GM21576 (cell line): ENCODE results near the gene CCDC197.
A peak's percentile ranks its signal among the peaks of the same experiment; 100 is the strongest.

Experiments
- ATAC-seq: cut with Tn5 transposase; IDR thresholded peaks from one replicate; pipeline ENCODE4 v1.9.1; 2021; ENCODE audit warnings: mild to moderate bottlenecking, moderate library complexity; ENCODE audit not compliant: unreplicated experiment

The CCDC197 gene

GRCh38 chr14:93997082-93997481 is at the start of gene CCDC197:
Gene CCDC197, plus strand, starts transcription at chr14:93997301. Its CDS starts 831 bp downstream, at chr14:93998132.
- no peak for ATAC-seq

DNA sequence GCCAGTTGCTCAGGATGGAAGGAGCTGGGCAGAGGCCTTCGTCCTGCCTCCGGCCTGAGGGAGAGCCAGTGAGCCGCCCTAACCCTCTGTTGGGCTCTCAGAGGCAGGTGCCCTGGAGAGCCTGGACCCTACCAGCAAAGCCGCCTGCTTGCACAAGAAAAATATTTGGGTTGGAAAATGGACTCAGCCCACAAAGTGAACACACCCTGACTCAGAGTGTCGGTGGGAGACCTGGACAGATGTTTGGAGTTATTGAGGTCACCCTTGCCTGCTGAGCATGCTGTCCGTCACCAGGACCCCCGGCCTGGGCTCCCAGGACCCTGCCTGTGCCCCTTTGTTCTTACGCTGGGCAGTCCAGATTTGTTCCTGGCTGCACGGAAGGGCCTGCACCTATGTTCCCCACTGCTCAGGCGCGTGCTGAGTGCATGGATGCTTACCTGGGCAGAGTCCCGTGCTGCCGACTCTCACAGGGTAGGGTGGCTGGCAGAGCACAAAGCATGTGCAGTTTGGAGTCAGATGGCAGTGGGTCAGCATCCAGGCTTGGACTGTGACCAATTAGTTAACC is 47.5 kb upstream of the CCDC197 start:
- no peak for ATAC-seq

DNA sequence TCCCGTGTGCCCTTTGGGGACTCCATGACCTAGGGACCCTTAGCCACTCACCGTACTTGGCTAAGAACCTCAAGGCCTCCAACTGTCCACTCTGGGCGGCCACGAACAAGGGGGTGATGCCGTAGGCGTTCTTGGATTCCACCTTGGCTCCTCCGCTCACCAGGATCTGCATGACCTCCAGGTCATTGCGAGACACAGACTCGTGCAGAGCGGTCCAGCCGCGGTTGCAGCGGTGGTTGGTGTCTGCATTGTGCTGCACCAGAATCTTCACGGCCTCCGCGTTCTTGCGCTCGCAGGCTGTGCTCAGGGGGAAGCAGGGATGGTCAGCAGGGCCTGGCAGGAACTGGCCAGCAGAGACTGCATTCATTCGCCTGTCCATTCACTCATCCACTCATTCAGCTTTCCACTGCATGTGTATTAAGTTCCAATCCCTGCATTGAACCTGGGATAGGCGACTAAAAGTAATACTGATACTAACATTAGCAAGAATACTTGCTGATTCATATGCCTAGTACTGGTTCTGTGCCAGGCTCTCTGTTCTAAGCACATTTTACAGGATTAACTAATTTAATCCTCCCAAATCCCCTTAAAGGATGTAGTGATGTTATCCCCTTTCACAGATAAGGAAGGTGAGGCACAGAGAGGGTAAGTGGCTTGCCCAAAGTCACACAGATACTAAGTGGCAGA is 46.0 kb upstream of the CCDC197 start:
- no peak for ATAC-seq

DNA sequence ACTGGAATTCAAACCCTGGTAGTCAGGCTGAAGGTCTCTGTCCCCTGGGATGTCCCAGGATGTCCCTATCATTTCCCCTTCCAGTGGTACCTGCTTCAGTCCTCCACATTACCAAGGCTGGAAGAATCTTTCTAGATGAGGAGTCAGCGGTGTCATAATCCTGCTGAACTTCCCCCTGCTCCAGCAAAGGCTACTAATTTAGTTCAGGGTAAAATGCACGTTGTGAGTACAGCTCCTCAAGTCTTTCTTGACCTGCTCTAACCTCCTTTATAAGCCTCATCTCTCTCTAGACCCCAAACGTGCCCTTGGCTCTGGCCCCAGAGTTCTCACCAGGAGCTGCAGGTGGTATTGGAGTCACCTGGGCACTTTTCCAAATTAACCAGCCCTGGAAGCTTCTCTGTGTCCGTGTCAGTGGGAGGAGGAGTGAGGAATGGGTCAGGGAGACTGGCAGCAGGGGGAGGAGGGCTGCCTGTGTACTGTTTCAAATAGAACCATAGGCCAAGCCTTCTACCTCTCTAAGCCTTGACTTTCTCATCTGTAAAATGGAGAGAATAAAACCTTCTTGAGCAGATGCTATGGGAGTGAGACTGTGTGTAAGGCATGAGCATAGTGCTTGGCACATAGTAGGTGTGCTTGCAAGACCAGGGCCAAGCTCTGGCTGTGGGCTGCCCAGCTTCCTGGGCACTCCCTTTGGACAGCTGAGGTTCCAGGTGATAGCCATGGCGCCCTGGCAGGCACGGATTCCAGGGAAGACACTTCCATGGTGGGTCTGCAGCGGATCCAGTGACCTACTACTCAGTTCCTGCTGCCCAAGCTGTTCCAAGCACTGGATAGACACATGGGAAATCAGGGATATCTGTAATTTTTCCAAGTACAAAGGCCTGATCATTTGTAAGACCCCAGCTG is 45.2 kb upstream of the CCDC197 start:
- ATAC-seq = no peak

GRCh38 chr14:93952829-93953228 is 44.3 kb upstream of the CCDC197 start:
- no peak for ATAC-seq

DNA sequence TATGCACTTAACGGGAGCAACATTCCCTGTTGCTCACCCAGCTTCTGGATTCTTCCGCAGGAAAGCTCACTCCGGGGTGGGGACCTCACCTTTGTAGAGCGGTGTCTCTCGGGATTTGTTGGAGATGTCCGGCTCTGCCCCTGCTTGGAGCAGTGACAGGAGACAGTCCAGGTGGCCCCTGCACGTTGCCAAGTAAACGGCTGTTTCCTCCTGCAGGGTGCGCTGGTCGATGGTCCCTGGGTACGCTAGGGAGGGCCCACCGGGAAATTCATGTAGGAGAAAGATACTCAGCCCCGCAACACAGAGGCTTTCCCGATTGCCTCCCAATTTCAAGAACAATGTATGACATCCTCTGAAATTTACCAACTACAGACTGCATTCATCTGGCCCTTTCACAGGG is 43.8 kb upstream of the CCDC197 start:
- ATAC-seq = no peak

GRCh38 chr14:93953739-93954515 is 43.2 kb upstream of the CCDC197 start:
- ATAC-seq = no peak

DNA sequence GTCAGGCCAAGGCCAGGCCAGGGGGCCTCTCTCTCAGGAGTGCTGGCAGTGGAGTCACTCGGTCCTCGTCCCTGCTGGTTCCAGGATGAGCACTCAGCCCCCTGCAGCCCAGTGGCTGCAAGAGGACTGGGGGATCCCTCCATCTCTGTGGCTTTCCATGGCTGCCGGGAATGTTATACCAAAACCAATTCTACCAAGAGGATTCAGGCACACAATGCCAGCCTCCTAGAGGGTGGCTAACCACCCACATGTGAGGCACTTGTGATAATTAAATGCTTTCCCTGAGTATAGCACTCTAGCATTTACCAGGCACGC is 42.6 kb upstream of the CCDC197 start:
- no peak for ATAC-seq

DNA sequence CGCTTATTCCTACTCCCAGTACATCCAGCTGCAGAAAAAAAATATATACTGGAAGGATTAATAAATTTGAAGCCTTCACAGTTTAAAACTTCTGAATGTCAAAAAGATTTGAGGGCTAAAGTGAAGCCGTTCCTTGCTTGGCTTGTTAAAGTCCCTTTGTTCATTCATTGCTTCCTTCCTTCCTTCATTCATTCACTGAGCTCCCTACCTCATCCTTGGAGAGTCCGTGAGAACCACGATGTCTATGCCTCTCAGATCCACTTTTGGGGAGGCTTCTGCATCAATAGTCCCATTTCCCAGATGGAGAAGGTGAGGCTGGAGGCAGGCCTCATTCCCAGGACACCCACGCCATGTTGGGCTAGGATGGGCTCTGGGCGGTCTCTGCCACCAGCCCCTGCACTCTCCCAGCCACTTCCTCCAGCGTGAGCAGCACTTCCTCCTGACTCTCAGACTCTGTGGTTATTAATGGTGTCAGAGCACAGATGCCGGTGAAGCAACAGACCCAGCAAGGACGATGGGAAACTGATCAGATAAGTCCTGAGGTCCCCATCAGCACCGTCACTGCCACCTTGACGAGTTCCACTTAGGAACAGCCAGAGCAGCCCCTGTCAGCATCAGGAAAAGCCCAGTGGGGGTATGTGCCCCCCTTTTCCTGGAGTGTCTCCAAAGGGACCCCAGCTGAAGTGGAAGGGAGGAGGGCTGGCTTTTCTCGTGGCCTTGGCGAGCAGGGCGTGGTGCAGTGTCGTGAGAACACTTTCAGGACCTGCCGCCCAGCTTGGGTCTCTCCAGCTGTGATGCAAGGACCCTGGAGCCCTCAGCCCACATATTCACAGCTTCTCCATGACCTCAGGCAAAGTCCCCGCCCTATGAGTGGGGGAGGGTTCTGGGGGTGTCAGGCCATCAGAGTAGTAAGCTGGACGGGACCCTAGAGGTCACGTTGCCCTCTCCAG is 41.9 kb upstream of the CCDC197 start:
- peak; percentile 38 for ATAC-seq

DNA sequence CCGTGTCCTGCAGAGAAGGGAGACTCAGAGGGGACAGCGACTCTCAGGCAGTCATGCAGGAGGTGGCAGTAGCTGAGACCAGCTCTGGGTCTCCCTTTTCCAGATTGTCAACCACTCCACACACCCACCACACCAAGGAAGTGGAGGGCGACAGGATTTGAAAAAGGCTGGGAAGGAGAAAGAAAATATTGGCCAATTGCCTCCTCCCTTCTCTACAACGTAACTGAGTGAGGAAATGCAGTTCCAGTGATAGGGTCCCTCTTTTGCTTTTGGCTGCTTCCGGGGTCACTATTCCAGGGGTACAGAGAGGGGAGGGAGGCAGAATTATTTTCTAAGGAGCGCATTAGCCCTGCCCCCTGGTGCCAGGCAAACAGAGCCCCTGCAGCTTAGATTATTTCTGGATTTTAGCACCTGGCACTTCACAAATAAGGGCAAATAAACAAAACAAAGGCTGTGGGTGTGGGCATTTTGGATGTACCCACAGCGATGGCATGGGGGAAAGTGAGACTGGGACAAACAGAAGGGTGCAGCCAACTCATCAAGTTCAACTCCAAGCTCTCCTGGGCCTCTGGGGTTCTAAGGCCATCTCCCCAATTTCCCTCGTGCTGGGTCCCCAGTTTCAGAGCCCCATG is 41.1 kb upstream of the CCDC197 start:
- no peak for ATAC-seq

DNA sequence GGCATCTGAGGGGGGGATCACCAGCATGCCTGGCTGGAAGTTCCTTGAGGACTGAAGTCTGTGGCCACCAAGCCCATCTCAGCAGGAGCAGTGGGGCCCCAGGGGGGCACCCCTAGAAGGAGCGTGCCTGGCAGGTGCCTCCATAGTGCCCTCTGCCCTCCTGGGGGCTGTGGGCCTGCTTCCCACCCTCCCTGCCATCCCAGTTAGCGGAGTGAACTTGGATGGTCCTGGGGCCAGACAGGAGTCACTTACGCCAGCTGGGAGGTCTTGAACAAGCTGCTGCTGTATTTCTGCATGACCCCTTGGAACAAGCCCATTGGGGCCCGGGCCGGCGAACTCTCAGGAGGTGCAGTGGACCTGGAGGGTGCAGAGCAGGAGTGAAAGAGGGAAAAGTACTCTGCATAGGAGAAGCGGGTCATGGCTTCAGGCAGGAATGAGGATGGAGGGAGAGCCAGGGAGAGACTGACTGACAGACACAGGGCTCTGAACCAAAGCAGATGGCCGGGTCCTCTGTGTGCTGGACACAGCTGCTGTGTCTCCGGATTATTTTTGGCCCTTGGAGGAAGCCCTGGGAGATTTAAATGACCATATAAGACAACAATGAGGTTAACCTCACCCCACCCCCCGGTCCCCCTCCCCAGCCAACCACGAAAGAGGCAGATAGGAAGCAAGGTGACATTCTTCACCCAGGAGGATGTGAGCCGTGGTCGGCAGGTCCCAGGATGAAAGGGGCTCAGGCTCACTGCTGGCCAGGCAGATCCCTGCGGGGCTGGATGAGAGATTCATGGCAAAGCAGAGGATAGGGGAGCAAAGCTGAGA is 40.4 kb upstream of the CCDC197 start:
- ATAC-seq = no peak

DNA sequence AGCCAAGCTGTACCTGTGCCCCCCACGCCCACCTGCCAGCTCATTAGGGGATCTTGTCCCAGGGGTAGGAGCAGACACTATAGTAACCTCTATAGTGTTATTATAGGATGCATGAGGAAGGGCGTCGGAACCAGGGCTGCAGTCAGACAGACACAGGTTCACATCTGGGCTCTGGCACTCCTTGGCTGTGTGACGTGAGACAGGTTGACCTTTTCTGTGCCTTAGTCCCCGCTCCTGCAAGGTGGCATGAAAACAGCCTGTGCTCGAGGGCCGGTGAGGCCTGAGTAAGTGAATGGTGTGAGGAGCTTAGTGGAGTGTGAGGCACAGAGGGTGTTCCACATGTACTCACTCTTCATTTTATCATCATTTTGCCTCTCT is 39.8 kb upstream of the CCDC197 start:
- ATAC-seq = no peak

DNA sequence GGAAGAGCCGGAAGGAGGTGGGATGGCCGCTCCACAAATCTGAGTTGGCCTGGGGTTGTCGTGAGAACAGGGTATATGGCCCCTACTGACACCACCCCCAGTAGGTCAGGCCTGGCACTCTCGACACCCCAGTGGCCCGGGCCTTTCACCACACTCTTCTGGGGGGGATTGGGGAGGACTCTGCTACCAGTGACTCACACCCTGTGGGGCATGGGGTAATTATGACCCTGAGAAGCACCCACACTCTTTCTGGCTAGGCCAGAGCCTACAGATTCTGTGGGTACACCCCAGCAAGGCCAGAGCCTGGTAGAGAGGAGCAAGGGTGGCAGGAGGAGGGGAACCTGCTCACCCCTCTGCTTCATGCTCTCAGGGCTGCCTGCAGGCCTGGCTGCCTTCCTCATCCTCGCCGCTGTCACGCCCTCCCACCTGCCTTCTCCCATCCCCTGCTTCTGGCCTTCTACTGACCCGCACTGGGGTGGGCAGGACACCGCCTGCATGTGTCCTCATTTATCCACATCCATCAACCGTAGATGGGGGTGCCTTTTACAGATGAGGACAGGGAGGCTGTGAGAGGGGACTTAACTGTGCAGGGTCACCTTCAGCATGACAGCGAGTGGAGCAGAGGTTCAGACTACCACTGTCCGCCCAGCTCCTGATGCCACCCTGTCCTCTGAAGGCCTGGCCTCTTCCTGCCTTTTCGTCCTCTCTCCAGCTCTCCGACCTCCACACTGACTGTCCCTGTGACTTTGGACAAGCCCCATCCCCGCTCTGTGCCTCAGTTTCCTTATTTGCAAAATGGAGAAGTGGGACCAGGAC is 39.1 kb upstream of the CCDC197 start:
- ATAC-seq = no peak

- ATAC-seq = no peak
Observed at GRCh38 chr14:93958567-93959238, 38.4 kb upstream of the CCDC197 start.

DNA sequence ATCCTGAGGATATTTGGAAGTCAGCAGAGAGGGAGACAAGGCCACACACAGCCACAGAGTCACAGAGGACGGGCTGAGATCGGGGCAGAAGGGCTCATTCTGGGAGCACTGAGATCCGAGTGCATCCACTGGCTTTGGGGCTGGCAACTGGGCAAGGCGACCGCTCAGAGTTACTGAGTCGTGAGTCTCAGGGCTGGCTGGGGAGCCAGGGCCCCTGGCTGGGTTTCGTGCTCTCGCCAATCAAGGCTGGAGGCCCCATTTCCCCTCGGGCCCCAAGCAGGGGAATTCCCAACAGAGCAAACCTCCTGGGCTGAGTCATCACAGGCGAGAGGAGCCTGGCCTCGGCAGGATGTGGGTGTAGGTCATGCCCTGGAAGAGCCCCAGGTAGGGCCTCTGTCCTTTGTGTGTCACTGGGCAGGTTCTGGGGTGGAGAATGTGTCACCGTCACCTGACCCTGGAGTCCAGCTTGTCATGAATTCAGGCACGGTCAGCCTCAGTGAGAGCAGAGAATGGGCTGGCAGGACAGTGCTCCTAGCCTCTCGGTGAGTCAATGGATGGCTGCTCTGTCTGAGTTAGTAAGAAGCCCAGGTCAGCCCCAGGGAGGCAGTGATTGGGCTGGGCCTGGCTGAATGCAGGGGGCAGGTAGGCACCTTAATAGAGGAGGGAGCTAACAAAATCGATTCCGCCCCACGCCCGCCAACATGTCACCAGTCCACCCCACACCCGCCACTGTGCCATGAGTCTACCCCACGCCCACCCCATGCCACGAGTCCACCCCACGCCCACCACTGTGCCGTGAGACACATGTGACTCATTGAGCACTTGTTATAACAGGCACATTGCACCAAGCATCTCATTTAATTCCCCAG is 37.6 kb upstream of the CCDC197 start:
- ATAC-seq = peak; percentile 68

DNA sequence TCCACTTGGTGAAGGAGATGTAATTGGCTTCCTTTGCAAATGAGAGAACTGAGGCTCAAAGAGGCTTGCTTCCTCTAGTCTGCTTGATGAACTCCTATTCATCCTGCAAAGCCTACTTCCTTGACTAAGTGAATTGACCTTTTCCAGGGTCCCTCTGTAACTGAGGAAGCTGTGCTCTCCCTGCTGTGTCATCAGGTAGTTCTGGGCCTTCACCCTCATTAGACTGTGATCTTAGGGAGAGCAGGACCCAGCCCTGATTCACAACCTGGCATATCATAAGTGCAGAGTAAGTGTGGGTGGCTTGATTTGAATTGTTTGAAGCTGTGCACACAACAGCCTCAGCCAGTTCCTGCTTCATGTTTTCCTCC is 37.0 kb upstream of the CCDC197 start:
- ATAC-seq = no peak
